AG09319 (cell line): ENCODE results near the gene JAK3.
"Not testable (repeated sequence)": the region's sequence is repeated elsewhere in the genome, so short reads cannot be mapped to it uniquely, and the experiment has no call there.

ENCODE experiments used
- DNase-seq: peaks from one replicate; pipeline ENCODE4 v3.0.0-alpha.2; 2010; ENCODE audit warnings: low read depth; ENCODE audit errors: extremely low read depth
- TF ChIP-seq, protein P1 (sequence below): IDR thresholded peaks from 2 replicates; pipeline ENCODE4 v1.5.1; 2011; ENCODE audit warnings: low read depth, mild to moderate bottlenecking, inconsistent platforms, low read length, moderate library complexity

Gene JAK3

GRCh38 chr19:17807731-17808316 lies 40.0 kb downstream of the JAK3 start:
- TF ChIP-seq, protein P1, sequence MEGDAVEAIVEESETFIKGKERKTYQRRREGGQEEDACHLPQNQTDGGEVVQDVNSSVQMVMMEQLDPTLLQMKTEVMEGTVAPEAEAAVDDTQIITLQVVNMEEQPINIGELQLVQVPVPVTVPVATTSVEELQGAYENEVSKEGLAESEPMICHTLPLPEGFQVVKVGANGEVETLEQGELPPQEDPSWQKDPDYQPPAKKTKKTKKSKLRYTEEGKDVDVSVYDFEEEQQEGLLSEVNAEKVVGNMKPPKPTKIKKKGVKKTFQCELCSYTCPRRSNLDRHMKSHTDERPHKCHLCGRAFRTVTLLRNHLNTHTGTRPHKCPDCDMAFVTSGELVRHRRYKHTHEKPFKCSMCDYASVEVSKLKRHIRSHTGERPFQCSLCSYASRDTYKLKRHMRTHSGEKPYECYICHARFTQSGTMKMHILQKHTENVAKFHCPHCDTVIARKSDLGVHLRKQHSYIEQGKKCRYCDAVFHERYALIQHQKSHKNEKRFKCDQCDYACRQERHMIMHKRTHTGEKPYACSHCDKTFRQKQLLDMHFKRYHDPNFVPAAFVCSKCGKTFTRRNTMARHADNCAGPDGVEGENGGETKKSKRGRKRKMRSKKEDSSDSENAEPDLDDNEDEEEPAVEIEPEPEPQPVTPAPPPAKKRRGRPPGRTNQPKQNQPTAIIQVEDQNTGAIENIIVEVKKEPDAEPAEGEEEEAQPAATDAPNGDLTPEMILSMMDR, result no peak
- no peak for DNase-seq

- DNase-seq, result no peak
- TF ChIP-seq, protein P1, result no peak
These were observed 40.8 kb downstream of the JAK3 start for GRCh38 chr19:17806945-17807344.

GRCh38 chr19:17805427-17805826 lies 42.4 kb downstream of the JAK3 start:
- TF ChIP-seq, protein P1, result no peak
- DNase-seq, result no peak

DNA sequence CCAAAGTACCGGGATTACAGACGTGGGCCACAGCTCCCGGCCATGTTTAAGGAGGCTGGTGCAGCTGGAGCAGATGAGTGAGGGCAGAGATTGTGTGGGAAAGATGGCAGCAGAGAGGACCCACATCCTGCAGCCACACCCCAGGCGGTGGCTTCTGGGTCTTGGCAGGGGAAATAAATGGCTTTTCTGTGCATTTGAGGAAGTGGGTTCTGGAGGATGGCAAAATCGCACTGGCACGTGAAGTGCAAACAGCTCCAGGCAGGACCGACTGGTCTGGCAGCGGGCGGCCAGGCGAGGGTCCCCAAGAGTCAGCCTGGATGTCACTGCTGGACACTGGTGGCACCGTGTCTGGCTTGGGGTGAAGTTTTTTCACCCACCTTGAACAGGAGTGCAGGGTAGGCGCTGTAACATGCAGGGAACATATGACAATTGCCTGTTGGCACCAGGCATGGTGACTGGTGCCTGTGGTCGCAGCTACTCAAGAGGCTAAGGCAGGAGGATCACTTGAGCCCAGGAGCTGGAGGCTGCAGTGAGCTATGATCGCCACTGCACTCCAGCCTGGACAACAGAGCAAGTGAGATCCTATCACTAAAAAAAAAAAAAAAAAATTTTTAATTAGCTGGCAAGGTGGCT lies 44.4 kb downstream of the JAK3 start:
- TF ChIP-seq, protein P1, result no peak
- no peak for DNase-seq

- DNase-seq, result no peak
- TF ChIP-seq, protein P1, result no peak
These were observed 45.5 kb downstream of the JAK3 start for GRCh38 chr19:17802137-17802858.

GRCh38 chr19:17798599-17798998 lies 49.2 kb downstream of the JAK3 start:
- DNase-seq, result not testable (repeated sequence)

GRCh38 chr19:17797424-17798201 lies 50.2 kb downstream of the JAK3 start:
- TF ChIP-seq, protein P1, result no peak
- no peak for DNase-seq
